Mesenteric fat pad (tissue), 1 donor: ENCODE measurements around the gene TEX30. TPM values are rescaled to one million over a fixed set of nuclear protein-coding genes. Genes with fewer than 3 reads are reported as not detected.

ENCODE experiments used
- DNase-seq: peaks from one replicate; pipeline ENCODE4 v3.0.0-alpha.2; 2020; ENCODE audit warnings: low spot score
- total RNA-seq: library from RNA; stranded (reverse); fragmentation: NEBNext Ultra II Directional; extraction: Animal tissue kit (Norgen Biotek cat#: 25700); gene quantifications from one replicate; pipeline ENCODE4 v1.2.1, GENCODE V29; 2021
- donor health status: DM: yes; HTN: yes; CAD: no.

Gene TEX30
- total RNA-seq, 1 donor from 2014 or later: 9.2 TPM

DNA sequence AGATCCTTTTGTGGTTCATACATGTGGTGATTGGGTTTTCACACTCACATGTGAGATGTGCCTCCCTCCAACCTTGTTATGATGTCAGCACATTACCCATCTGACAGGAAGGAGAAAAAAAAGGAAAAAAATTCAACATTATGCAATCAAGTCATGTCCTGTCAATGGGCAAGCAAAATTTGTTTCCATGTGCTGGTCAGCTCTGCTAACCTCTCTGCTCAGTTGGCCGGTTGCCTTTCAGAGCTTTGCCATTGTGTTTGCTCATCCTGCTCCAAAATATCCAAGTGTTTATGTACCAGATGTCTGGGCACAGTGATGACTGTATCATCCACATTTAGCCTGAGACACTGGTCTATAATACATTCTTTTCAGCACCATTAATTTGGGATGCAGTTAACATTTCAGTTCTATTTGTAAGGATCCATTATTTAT, 51.8 kb downstream of the TEX30 start:
- DNase-seq: no peak

DNA sequence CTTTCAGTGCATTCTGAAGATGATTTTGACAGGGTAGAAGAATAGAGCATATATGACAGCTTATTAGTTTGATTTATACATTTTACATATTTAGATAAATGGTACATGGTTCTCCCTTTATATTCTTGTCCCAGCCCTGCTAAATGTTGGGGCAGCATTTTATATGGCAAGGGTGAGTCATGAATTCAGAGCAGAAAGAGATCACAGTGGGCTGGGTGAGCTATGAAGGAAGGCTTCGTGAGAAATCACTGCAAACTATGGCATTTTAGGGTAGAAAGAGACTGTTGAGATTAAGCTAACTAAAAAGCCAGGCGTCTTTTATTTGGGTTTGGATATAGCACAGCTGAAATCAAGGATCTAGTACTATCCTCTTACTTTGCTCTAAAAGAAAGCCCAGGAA, 54.8 kb downstream of the TEX30 start:
- DNase-seq: no peak

Other genes starting within 250 kb of the TEX30 start
- gene TPP2, start 176.8 kb downstream of the TEX30 start, total RNA-seq: 36.5 TPM
- not detected for gene METTL21C, start 78.7 kb downstream of the TEX30 start, total RNA-seq
- 3.8 TPM for gene POGLUT2, start 25.2 kb upstream of the TEX30 start, total RNA-seq
- 11.9 TPM for gene BIVM, start 25.3 kb upstream of the TEX30 start, total RNA-seq
- 43.8 TPM for gene ERCC5, start 72.2 kb upstream of the TEX30 start, total RNA-seq